Activated CD4-positive, alpha-beta memory T cell treated with anti-CD3 and anti-CD28 coated beads, Interleukin-2, amount 10 ng/mL, durations not matched to agents 7 days and 5 days (primary cell): ENCODE results near the gene POFUT2. TPM values are rescaled to one million over a fixed set of nuclear protein-coding genes. Genes with fewer than 3 reads are reported as not detected.

Experiments
- CTCF ChIA-PET: fragments of 350-600 bp; sonication (Branson Sonifier 250); formaldehyde crosslinking; loops from one replicate; lab custom pipeline; 2021; ENCODE audit warnings: antibody characterized with exemption, inconsistent platforms; lab: Charles Lee
- POLR2A ChIA-PET: fragments of 350-600 bp; sonication (Branson Sonifier 250); formaldehyde crosslinking; loops from one replicate; lab custom pipeline; 2021; ENCODE audit warnings: antibody characterized with exemption; lab: Charles Lee
- DNase-seq: peaks from one replicate; pipeline ENCODE4 v3.0.0-alpha.2; 2020
- H3K27ac Mint-ChIP-seq: one replicate; pipeline ENCODE4 v1.8.0; 2021; ENCODE audit warnings: mild to moderate bottlenecking, mixed read lengths
- H3K27me3 Mint-ChIP-seq: one replicate; pipeline ENCODE4 v1.8.0; 2021; ENCODE audit warnings: mixed read lengths
- H3K36me3 Mint-ChIP-seq: one replicate; pipeline ENCODE4 v1.8.0; 2021; ENCODE audit warnings: low read depth, mixed read lengths
- H3K4me1 Mint-ChIP-seq: one replicate; pipeline ENCODE4 v1.8.0; 2021; ENCODE audit warnings: mixed read lengths
- H3K4me3 Mint-ChIP-seq: one replicate; pipeline ENCODE4 v1.8.0; 2021; ENCODE audit warnings: mild to moderate bottlenecking, mixed read lengths
- H3K9me3 Mint-ChIP-seq: one replicate; pipeline ENCODE4 v1.8.0; 2021; ENCODE audit warnings: mixed read lengths
- total RNA-seq, 2 experiments: library from RNA; stranded (reverse); gene quantifications; one replicate each; pipeline ENCODE4 v1.2.3, GENCODE V29; 2021

The POFUT2 gene
- total RNA-seq, 2 experiments from 2014 or later: 23.5 to 25.1 TPM

DNA sequence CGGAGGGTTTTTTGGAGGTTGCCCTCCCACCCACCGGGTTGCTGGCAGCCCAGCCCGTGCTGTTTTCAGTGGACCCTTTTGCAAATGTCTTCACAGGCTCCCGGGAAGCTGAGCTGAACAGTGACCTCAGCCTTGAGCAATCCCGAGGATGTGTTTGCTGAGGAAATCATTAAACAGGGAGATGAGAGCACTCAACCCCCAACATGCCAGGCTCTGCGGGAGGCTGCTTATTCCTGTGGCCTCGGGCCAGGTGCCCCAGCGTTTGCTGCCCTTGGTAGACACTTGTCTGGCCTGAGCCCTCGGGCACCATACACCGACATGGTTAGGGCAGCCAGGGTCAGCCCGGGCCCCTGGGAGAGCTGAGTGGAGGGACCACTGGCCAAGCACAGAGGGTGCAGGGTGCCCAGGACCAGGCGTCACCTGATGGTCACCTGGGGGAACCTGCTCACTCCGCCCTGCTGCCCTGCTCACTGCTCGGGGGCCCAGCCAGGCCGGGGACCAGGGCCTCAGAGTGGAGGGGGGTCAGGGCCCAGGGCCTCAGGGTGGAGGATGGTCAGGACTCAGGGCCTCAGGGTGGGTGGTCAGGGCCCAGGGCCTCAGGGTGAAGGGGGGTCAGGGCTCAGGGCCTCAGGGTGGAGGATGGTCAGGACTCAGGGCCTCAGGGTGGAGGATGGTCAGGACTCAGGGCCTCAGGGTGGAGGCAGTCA is 42.5 kb upstream of the POFUT2 start:
- H3K4me1 Mint-ChIP-seq: no peaks in the 10 kb centered on the region
- no peak overlapping the region for H3K27ac Mint-ChIP-seq
- CTCF ChIA-PET: no interaction called here
- H3K9me3 Mint-ChIP-seq: no peaks in the 10 kb centered on the region
- POLR2A ChIA-PET: no interaction called here
- H3K27me3 Mint-ChIP-seq: peaks cover 4% of the 10 kb centered on the region
- H3K36me3 Mint-ChIP-seq: no peaks in the 10 kb centered on the region
- no peak for DNase-seq
- no peak overlapping the region for H3K4me3 Mint-ChIP-seq

DNA sequence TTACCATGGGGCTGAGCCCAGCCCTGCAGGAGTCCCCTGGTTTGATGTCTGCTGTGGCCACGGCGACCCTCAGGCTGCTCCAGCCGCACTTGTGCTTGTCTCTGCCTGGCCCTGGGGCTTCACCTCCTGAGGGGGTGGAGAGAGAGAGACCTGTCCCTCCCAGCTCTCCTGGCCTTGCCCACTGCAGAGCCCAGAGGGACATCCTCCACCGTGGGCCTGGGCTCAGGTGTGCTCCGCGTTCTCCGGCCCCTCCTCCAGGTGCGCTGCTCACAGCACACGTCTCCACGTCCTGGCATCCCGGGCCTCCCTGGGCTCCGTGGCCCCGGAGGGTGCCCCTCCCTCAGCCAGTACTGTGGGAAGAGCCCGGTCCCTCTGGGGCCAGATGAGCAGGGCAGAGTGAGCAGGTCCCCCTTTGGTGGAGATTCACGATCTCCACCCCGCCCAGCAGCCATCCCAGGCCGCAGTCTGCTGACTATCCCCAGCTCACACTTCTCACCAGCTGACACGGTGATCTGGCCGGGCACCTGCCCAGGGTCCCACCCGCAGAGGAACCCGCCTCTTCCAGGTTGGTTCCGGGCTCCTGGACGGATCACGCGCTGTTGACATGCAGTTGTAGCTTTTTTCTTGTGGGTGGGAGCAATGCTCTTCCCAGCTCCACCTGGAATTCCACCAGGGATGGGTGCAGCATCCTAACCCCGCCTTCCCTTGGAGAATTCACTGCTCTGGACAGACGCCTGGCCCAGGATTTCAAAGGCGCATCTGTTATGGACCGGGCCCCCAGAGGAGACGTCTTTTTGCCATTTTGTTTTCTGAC is 41.8 kb upstream of the POFUT2 start:
- Mint-ChIP-seq H3K9me3 (no peaks in the 10 kb centered on the region), H3K27ac (no peak overlapping the region)
- POLR2A ChIA-PET: no interaction called here

DNA sequence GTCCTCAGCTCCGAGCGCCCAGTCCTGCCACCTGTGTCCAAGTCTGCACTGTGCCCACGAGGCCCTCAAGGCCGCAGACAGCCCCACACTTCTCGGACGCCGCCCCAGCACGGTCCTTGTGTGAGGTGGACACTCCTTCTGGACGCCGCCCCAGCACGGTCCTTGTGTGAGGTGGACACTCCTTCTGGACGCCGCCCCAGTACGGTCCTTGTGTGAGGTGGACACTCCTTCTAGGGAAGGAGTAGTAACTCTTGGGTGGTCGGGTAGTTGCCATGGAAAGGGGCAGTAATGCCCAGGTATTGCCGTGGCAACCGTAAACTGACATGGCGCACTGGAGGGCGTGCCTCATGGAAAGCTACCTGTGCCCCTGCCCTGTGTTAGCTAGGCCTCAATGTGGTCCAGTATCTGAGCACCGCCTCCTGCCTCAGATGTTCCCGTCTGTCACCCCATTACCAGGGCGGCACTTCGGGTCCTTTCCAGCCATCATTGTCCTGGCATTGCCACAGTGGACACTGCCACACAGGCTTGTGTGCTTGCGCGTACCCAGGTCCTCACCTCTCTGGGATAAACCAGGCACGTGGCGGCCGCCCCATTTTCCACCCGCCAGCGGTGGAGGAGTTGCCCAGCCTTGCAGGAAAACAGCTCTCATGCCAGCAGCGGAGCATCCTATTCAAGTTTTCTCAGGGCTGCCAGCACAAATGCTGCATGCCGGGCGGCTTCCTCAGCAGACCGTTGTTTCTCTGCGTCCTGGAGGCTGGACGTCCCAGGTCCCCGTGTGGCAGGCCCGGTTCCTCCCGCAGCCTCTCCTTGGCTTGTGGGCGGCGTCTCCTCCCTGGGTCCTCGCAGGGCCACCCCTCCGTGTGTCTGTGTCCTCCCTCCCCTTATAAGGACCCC is 40.8 kb upstream of the POFUT2 start:
- CTCF ChIA-PET: no interaction called here
- no peak overlapping the region for H3K4me3 Mint-ChIP-seq

More for the DNA sequence above, 41.8 kb upstream of the POFUT2 start:
- CTCF ChIA-PET: no interaction called here
- DNase-seq: no peak
- Mint-ChIP-seq H3K4me1 (no peaks in the 10 kb centered on the region), H3K4me3 (no peak overlapping the region), H3K36me3 (no peaks in the 10 kb centered on the region), H3K27me3 (peaks cover 4% of the 10 kb centered on the region)

DNA sequence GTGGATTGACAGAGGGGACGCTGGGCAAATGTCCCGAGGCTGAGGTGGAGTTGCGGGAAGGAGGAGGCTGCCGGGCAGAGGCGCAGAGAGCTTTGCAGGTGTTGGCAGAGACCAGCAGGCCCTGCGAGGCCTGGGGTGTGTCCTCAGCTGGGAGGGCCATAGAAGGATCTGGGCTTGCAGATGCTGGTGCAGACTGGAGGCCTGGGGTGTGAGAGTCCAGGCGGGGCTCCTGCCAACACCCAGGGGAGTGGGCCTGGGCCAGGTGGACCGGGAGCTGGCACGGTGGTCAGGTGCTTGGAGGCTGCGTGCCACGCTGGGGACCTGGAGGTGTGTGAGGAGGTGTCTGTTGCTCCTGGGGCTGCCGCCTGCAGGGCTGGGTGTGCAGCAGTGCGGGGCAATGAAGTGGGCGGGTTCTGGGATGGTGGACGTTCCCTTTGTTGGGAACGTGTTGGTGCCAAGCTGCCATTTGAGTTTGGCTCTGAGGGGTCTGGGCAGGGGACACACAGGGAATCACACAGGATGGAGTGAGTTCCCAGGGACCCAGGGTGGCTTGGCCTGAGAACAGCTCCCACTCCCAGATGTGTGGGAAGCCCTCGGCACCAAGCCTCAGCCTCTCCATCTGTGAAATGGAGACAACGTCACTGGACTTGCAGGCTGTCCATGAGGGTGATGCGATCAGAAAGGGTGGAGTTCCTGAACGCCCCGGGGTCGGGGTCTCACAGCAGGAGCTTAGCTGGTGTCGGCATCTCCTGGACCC is 39.9 kb upstream of the POFUT2 start:
- Mint-ChIP-seq H3K4me1 (peaks cover 3% of the 10 kb centered on the region), H3K9me3 (no peaks in the 10 kb centered on the region), H3K27ac (no peak overlapping the region), H3K36me3 (no peaks in the 10 kb centered on the region), H3K4me3 (no peak overlapping the region), H3K27me3 (peaks cover 4% of the 10 kb centered on the region)
- ChIA-PET POLR2A (no interaction called here), CTCF (no interaction called here)
- no peak for DNase-seq

More for the DNA sequence above, 40.8 kb upstream of the POFUT2 start:
- Mint-ChIP-seq H3K27ac (no peak overlapping the region), H3K27me3 (peaks cover 4% of the 10 kb centered on the region), H3K9me3 (no peaks in the 10 kb centered on the region), H3K36me3 (no peaks in the 10 kb centered on the region), H3K4me1 (no peaks in the 10 kb centered on the region)
- POLR2A ChIA-PET: no interaction called here
- no peak for DNase-seq

DNA sequence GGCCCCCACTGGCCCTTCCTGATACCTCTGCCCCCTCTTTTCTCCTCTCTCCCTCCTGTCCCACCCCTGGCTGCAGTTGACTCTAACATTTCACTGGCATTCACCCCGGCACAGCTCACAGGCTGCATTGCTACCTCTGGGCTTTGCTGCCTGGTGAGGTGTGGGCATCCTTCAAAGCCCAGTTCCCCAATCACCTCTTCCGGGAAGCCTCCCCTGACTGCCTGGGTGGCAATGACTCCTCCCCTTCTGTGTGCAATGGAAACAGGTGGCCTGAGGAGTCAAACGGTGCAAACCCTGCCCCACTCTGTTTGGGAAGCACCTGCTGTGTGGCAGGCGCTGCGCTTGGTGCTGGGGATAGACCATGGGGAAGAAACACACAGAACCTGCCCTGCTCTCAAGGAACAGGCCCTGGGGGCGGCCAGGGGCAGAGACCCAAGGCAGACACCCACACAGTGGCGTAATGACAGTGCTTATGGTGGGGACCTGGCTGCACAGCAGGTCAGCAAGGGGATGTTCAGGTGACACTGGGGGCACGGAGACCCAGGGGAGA is 39.3 kb upstream of the POFUT2 start:
- DNase-seq: no peak
- Mint-ChIP-seq H3K27ac (no peak overlapping the region), H3K27me3 (no peaks in the 10 kb centered on the region), H3K4me1 (peaks cover 3% of the 10 kb centered on the region), H3K9me3 (no peaks in the 10 kb centered on the region), H3K36me3 (no peaks in the 10 kb centered on the region), H3K4me3 (no peak overlapping the region)
- POLR2A ChIA-PET: no interaction called here
- CTCF ChIA-PET: no interaction called here

DNA sequence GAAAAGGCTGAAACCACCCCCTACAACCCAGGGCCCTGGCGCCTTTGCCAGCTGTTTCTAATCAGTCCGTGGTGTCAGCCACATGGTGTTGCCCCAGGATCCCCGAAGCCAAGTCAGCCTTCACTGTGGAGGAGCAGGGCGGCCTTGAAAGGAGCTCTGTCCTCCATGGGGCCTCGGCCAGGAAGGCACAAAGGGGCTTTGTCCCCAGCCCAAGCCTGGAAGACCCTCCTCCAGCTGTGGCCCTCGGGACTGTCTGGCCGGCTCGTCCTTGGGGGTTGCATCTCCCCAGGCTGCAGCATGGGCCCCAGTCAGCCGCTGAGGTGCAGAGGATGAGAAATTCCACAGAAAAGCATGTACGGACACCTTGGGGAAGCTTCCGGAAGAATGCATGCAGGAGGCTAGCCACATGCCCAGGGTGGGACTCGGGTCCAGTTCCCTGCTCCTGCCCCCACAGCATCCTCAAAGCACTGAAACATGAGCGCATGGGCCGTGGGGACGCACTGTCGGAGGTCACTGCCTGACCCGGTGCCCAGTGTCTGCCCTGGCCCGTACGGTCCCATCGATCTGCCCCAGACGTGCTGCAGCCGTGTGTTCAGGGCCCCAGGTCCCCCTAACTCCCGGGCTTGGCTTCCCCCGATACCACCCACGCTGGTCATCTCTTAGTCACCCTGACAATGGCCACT is 38.6 kb upstream of the POFUT2 start:
- no peak for DNase-seq
- ChIA-PET CTCF (no interaction called here), POLR2A (no interaction called here)
- peaks cover 2% of the 10 kb centered on the region for H3K27me3 Mint-ChIP-seq
- peaks cover 3% of the 10 kb centered on the region for H3K4me1 Mint-ChIP-seq
- H3K4me3 Mint-ChIP-seq: no peak overlapping the region
- H3K27ac Mint-ChIP-seq: no peak overlapping the region
- H3K36me3 Mint-ChIP-seq: no peaks in the 10 kb centered on the region
- H3K9me3 Mint-ChIP-seq: no peaks in the 10 kb centered on the region

DNA sequence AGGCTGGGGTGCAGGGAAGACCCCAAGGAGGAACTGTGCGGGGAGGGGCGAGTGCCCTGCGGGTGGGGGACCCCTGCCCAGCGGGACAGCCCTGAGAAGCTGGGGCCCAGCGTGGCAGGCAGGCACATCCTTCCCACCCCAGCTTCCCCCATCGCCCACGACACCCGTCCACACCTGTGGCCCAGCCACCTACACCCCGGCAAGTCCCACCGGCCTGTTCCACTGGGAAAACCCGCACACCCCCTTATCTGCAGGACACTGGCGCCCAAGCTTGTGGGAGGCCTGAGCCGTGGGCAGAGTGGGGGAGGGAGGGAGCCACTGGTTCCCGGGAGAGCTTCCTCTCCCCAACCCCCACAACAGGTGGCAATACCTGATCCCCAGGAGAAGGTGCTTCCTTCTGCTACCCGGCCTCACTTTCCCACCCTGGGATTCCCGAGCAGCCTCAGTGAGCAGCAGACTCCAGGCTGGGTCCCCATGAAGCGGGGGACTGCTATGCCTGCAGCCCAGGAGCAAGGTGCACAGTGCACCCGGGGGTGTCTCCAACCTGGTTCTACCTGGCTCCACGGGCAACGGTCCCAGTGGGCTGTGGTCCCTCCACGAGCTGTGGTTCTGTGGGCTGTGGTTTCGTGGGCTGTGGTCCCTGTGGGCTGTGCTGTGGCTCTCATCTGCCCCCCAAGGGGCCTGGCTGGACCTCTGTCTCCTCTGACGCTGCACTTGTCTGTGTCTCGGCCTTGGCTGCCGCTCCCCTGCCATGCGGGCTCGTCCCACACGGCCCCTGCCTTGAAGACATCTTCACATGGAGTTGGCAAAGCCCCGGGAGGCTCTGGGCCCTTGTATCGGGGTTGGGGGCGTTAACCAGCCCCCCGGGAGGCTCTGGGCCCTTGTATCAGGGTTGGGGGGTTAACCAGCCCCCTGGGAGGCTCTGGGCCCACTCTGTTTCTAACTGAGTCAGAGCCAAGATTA is 37.8 kb upstream of the POFUT2 start:
- Mint-ChIP-seq H3K9me3 (no peaks in the 10 kb centered on the region), H3K27ac (no peak overlapping the region), H3K27me3 (peaks cover 2% of the 10 kb centered on the region), H3K4me3 (no peak overlapping the region), H3K4me1 (peaks cover 3% of the 10 kb centered on the region), H3K36me3 (no peaks in the 10 kb centered on the region)
- ChIA-PET POLR2A (no interaction called here), CTCF (no interaction called here)
- DNase-seq: no peak

DNA sequence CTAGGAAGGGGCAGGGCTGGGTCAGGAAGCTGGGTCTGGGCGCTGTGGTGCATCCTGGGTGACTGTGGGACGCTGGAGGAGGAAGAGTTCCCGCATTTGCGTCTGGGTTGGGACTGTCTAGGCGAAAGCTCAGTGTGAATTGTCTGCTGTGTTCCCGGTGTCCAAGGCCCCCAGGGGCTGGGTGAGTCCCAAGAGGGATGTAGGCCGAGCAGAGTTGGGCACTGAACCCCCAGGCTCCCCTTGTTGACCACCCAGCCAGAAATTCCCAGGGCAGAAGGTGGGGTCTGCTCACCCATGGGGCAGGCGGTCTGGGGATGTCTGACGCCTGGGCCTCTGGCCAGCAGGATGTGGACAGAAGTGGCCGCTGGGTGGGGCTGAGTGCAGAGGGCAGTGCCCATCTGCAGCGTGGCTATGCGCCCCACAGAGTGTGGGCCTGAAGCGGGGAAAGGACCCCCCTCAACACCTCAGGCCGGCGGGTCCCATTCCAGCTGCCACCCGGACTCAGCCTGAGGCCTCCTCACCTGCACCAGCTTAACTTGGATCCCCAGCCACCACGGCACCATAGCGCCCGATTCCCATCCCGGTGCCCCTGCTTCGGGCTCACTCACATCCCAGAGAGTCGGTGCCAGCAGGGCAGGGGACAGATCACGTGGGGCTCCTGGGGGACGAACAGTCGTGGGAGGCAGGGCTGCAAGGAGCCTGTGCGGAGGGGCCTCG is 37.0 kb upstream of the POFUT2 start:
- Mint-ChIP-seq H3K9me3 (no peaks in the 10 kb centered on the region), H3K36me3 (no peaks in the 10 kb centered on the region), H3K27ac (no peak overlapping the region), H3K4me3 (no peak overlapping the region), H3K27me3 (peaks cover 2% of the 10 kb centered on the region), H3K4me1 (peaks cover 3% of the 10 kb centered on the region)
- DNase-seq: no peak
- CTCF ChIA-PET: no interaction called here
- POLR2A ChIA-PET: no interaction called here

DNA sequence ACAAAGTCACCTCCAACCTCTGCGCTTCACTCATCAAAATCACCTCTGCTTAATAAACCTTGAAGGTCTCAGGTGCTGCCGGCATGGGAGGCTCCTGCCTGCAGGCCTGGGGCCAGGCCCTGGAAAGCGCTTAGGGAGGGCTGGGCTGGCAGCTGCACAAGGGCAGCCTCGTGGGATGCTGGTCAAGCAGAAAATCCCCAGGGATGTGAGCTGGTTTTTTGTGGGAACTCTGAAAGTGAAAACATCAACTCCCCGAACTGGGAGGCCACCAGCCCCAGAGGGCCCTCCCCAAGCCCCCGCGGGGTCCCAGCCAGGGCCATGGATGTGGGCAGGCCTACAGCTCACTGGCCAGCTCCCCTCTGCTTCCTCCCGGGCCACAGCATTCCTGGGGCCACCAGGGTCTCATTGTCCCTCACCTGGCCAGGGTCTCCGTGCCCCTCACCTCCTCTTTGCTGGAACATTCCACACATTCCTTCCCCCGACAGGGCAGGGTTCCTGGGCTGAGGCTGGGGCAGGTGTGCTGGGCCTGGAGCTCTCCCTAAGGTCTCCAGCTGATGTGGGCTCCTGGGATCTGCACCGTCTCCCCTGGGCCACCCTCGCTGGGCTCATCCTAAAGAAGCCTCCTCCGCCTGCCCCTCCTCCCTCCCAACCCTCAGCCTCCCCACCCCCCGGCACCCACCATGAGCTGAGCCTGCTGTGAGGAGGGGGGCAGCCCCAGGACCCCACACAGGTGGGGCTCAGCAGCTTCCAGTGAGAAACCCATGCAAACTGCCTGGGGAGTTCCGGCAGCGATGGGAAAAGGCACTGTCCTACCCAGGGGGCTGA is 36.0 kb upstream of the POFUT2 start:
- no peak overlapping the region for H3K4me3 Mint-ChIP-seq

DNA sequence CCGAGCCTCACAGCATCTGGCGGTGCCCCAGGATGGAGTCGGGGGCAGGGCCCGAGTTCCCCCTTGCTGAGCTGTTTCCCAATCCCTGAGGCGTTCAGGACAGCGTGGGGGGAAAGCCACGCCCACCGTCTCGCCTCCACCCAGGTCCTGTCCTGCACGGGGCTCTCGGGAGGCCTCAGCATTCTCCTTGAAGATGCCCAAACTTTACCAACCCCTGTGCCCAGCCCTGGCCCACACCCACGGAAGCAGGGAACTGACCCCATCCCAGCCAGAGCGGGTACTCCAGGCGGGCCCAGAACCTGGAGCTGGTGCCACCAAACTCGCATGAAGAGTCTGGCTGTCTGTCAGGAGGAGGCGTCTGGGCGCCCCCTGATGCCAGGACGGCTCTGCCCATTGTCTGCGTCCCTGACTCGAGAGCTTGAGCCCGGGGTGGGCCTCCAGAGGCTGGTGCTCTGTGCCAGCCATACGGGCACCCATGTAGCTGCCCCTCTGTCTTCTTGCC is 35.3 kb upstream of the POFUT2 start:
- no peak overlapping the region for H3K4me3 Mint-ChIP-seq
- CTCF ChIA-PET: no interaction called here
- POLR2A ChIA-PET: no interaction called here
- no peaks in the 10 kb centered on the region for H3K9me3 Mint-ChIP-seq
- peaks cover 2% of the 10 kb centered on the region for H3K27me3 Mint-ChIP-seq
- no peak for DNase-seq
- peaks cover 3% of the 10 kb centered on the region for H3K4me1 Mint-ChIP-seq
- H3K27ac Mint-ChIP-seq: no peak overlapping the region
- H3K36me3 Mint-ChIP-seq: no peaks in the 10 kb centered on the region

More for the DNA sequence above, 36.0 kb upstream of the POFUT2 start:
- ChIA-PET CTCF (no interaction called here), POLR2A (no interaction called here)
- Mint-ChIP-seq H3K36me3 (no peaks in the 10 kb centered on the region), H3K4me1 (peaks cover 3% of the 10 kb centered on the region), H3K9me3 (no peaks in the 10 kb centered on the region), H3K27me3 (peaks cover 2% of the 10 kb centered on the region), H3K27ac (no peak overlapping the region)
- no peak for DNase-seq
